GM10266 (cell line): ENCODE results near the gene CDHR5.
"Not testable (repeated sequence)": the region's sequence is repeated elsewhere in the genome, so short reads cannot be mapped to it uniquely, and the experiment has no call there.

Experiments
- DNase-seq: peaks from one replicate; pipeline ENCODE4 v3.0.0; 2012; ENCODE audit errors: extremely low spot score
- CTCF ChIP-seq: IDR thresholded peaks from 2 replicates; pipeline ENCODE4 v1.5.1; 2012; ENCODE audit warnings: mild to moderate bottlenecking, low read depth; ENCODE audit not compliant: control insufficient read depth, insufficient read depth; ENCODE audit errors: missing control alignments

Gene CDHR5

GRCh38 chr11:660681-661444, 36.1 kb upstream of the CDHR5 start:
- DNase-seq: no peak
- no peak for TF ChIP-seq CTCF

- TF ChIP-seq CTCF: no peak
- no peak for DNase-seq
Observed at GRCh38 chr11:660281-660680, 35.5 kb upstream of the CDHR5 start.

- TF ChIP-seq CTCF: no peak
Observed at GRCh38 chr11:659532-660085, 34.9 kb upstream of the CDHR5 start.

GRCh38 chr11:657691-658126, 33.0 kb upstream of the CDHR5 start:
- TF ChIP-seq CTCF: no peak
- no peak for DNase-seq

More at GRCh38 chr11:659532-660085, 34.9 kb upstream of the CDHR5 start:
- DNase-seq: no peak

GRCh38 chr11:656866-657265, 32.1 kb upstream of the CDHR5 start:
- TF ChIP-seq CTCF: no peak
- no peak for DNase-seq

GRCh38 chr11:656426-656825, 31.7 kb upstream of the CDHR5 start:
- no peak for TF ChIP-seq CTCF
- no peak for DNase-seq

GRCh38 chr11:655036-655726, 30.4 kb upstream of the CDHR5 start:
- no peak for TF ChIP-seq CTCF
- DNase-seq: no peak

- not testable (repeated sequence) for DNase-seq
Observed at GRCh38 chr11:654444-654843, 29.7 kb upstream of the CDHR5 start.
